ENCODE results near the gene CFAP299.

DNA sequence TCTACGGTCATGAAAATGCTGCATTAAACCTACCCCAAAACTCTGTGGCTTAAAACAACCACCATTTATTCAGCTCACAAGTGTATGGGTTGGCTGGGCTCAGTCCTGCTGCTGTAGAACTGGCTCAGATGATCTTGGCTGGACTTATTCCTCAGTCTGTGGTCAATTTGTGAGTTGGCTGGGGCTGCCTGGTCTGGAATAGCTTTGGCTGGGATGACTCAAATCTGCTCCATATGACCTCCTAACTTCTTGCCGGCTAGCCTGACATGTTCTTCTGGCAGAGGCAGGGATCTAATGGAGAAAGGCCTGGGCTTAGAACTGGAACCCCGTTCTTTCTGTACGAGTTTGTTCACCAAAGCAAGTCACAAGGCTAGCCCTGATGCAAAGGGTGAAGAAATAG is 71.7 kb downstream of the CFAP299 start:
- TF ChIP-seq CTCF (conservative IDR thresholded peaks at IDR 0.05; ENCODE audit: low read length) (no peak), EZH2phosphoT487 (IDR thresholded peaks at IDR 0.05; ENCODE audit: borderline replicate concordance) (no peak)

Data from Loucy (cell line).